Measurements from ENCODE around the gene H6PD. TPM values are rescaled to one million over a fixed set of nuclear protein-coding genes. Genes with fewer than 3 reads are reported as not detected.

H6PD gene
- total and polyA plus RNA-seq, 8 donors = 3.2 to 54.3 (median 22.7) TPM

- Histone ChIP-seq H3K9me3 (no peaks in the 10 kb centered on the region), H3K4me3 (peak overlapping the region; percentile 48 to 69 (median 57)), H3K36me3 (peaks cover 0 to 3% (median 0%) of the 10 kb centered on the region in 4 donors), H3K4me1 (peaks cover 58 to 72% (median 62%) of the 10 kb centered on the region in 4 donors), H3K27ac (peak overlapping the region; percentile 92 to 99 (median 97)), H3K27me3 (no peaks in the 10 kb centered on the region)
- intact Hi-C loops (cut with DNase I; ENCODE audit: low total_unique reads) = no loop called here
- TF ChIP-seq POLR2AphosphoS5 (IDR thresholded peaks at IDR 0.05) (no peak), EP300 (IDR thresholded peaks at IDR 0.05) (no peak), POLR2A (IDR thresholded peaks at IDR 0.05) (no peak), CTCF (IDR thresholded peaks at IDR 0.05) (no peak)
- DNase-seq = peak; percentile 39 to 78
- WGBS, 5 donors = 0 to 3% (median 1%) methylated on average over 16 to 28 of the region's 28 CpGs
Observed at GRCh38 chr1:9235096-9235459, 504 bp downstream of the H6PD start.

GRCh38 chr1:9235560-9235959 is 986 bp downstream of the H6PD start:
- Histone ChIP-seq H3K27ac (peak overlapping the region; percentile 92 to 99 (median 97)), H3K36me3 (peaks cover 0 to 6% (median 0%) of the 10 kb centered on the region in 4 donors), H3K27me3 (no peaks in the 10 kb centered on the region), H3K4me3 (peak overlapping the region; percentile 48 to 69 (median 57)), H3K4me1 (peaks cover 63 to 76% (median 66%) of the 10 kb centered on the region in 4 donors), H3K9me3 (no peaks in the 10 kb centered on the region)
- 73 to 80% (median 75%) methylated on average over 10 of the region's 10 CpGs for WGBS, 5 donors
- TF ChIP-seq CTCF (IDR thresholded peaks at IDR 0.05) = no peak
- no peak for TF ChIP-seq EP300 (IDR thresholded peaks at IDR 0.05)
- TF ChIP-seq POLR2A (IDR thresholded peaks at IDR 0.05) = no peak
- TF ChIP-seq POLR2AphosphoS5 (IDR thresholded peaks at IDR 0.05) = no peak
- DNase-seq = no peak
- intact Hi-C loops (cut with DNase I; ENCODE audit: low total_unique reads) = no loop called here

- H3K27me3 ChIP-seq = no peaks in the 10 kb centered on the region
- intact Hi-C loops (cut with DNase I; ENCODE audit: low total_unique reads) = no loop called here
- H3K9me3 ChIP-seq = no peaks in the 10 kb centered on the region
- no peak overlapping the region for H3K4me3 ChIP-seq
- H3K27ac ChIP-seq = peak overlapping the region; percentile 80 to 98 (median 96)
- H3K4me1 ChIP-seq = peaks cover 83 to 91% (median 90%) of the 10 kb centered on the region in 4 donors
- H3K36me3 ChIP-seq = peaks cover 0 to 6% (median 0%) of the 10 kb centered on the region in 4 donors
- TF ChIP-seq POLR2AphosphoS5 (IDR thresholded peaks at IDR 0.05) (no peak), POLR2A (IDR thresholded peaks at IDR 0.05) (no peak), EP300 (IDR thresholded peaks at IDR 0.05) (no peak), CTCF (IDR thresholded peaks at IDR 0.05) (no peak)
- peak in 1 of 2 donors; percentile 46 for DNase-seq
- WGBS, 5 donors = 53 to 63% (median 55%) methylated on average over 6 of the region's 6 CpGs
Observed at GRCh38 chr1:9238134-9238533, 3.6 kb downstream of the H6PD start.

- H3K36me3 ChIP-seq = peaks cover 0 to 6% (median 0%) of the 10 kb centered on the region in 4 donors
- H3K4me1 ChIP-seq = peaks cover 83 to 91% (median 90%) of the 10 kb centered on the region in 4 donors
Observed at GRCh38 chr1:9238550-9238949, 4.0 kb downstream of the H6PD start.

More at GRCh38 chr1:9238550-9238949, 4.0 kb downstream of the H6PD start:
- no peak overlapping the region for H3K4me3 ChIP-seq
- no peaks in the 10 kb centered on the region for H3K27me3 ChIP-seq
- H3K9me3 ChIP-seq = no peaks in the 10 kb centered on the region
- peak in 1 of 2 donors; percentile 72 for DNase-seq
- H3K27ac ChIP-seq = peak overlapping the region; percentile 80 to 98 (median 96)
- 16 to 42% (median 23%) methylated on average over 4 of the region's 4 CpGs for WGBS, 5 donors
- TF ChIP-seq POLR2AphosphoS5 (IDR thresholded peaks at IDR 0.05) (peak in 1 of 3 donors; percentile 41), EP300 (IDR thresholded peaks at IDR 0.05) (no peak)
- intact Hi-C loops (cut with DNase I; ENCODE audit: low total_unique reads) = no loop called here

Measured in stomach (tissue), 9 donors.